Esophagus squamous epithelium (tissue), 5 donors: ENCODE data around the gene HECTD4. TPM values are rescaled to one million over a fixed set of nuclear protein-coding genes. Genes with fewer than 3 reads are reported as not detected.

ENCODE experiments used
- DNase-seq: peaks from one replicate; lab custom pipeline; 2025; lab: John Stamatoyannopoulos, UW
- H3K27ac ChIP-seq, 4 donors: fragments of 200-600 bp; sonication (generic); one replicate each; pipeline ENCODE4 v1.5.1; 2016 to 2019; ENCODE audit warnings: mild to moderate bottlenecking in 1 of 4
- H3K27me3 ChIP-seq, 4 donors: fragments of 200-600 bp; sonication (generic); 1 replicate in 3 of 4; 2 replicates in 1 of 4; pipeline versions ENCODE4 v1.5.1 to v1.6.0; 2017 to 2021; ENCODE audit warnings: antibody characterized with exemption in 1 of 4
- H3K36me3 ChIP-seq, 3 donors: fragments of 200-600 bp; sonication (generic); one replicate each; pipeline ENCODE4 v1.5.1; 2016 to 2019
- H3K4me1 ChIP-seq, 3 donors: fragments of 200-600 bp; sonication (generic); one replicate each; pipeline ENCODE4 v1.5.1; 2017 to 2019
- H3K4me3 ChIP-seq, 4 donors: fragments of 200-600 bp; sonication (generic); 1 replicate in 3 of 4; 2 replicates in 1 of 4; pipeline ENCODE4 v1.5.1; 2016 to 2019; ENCODE audit warnings: mild to moderate bottlenecking in 2 of 4, moderate library complexity in 1 of 4
- H3K9me3 ChIP-seq, 3 donors: fragments of 200-600 bp; sonication (generic); one replicate each; pipeline ENCODE4 v1.5.1; 2016 to 2019
- CTCF ChIP-seq, 6 experiments: fragments of 450-650 bp in 4 of 6; fragments of 200-600 bp in 2 of 6; sonication (generic) in 2 of 6; IDR thresholded peaks; one replicate each; pipeline ENCODE4 v1.5.1; 2016 to 2019; ENCODE audit warnings: antibody characterized with exemption in 6 of 6, mild to moderate bottlenecking in 4 of 6, moderate library complexity in 4 of 6
- POLR2A ChIP-seq, 4 donors: fragments of 450-650 bp; IDR thresholded peaks; one replicate each; pipeline ENCODE4 v1.6.1; 2017; ENCODE audit warnings: antibody characterized with exemption in 4 of 4, mild to moderate bottlenecking in 4 of 4, moderate library complexity in 3 of 4
- WGBS, 2 donors: methylation state at CpG; one replicate each; pipeline ENCODE4 v1.1.5; 2018; 5-methylcytosine and 5-hydroxymethylcytosine counted together
- intact Hi-C: fragments of 100-400 bp; cut with DNase I; formaldehyde crosslinking; loops from one replicate; pipeline ENCODE4 v1.15.0; 2022
- total RNA-seq, 4 donors: library from RNA; depleted of rRNA; stranded (reverse); fragments of >200 nt; gene quantifications; one replicate each; pipeline ENCODE4 v1.1.0, GENCODE V29; 2016
- donor health status: DM: yes; HTN: yes; CAD: no.

Gene HECTD4
- total RNA-seq, 4 donors from 2014 or later = 15.4 to 53.4 (median 33.4) TPM

DNA sequence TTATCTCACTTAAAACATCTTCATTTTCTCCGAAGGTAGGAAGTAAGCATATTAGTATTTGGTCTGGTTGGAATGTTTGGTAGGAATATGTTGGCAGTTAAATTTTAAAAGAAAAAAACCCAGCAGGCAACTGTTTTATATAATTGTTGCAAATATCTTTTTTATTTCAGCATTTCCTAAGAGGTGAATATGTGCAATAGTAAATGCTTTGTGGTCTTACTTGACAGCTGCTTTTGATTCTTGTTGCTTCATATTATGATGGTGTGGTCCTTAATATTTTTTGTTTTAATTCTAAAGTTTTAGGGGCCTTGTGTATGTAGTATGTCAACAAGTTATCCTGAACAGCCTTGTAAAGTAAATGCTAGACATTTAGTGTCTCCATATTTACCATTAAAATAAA, 250.5 kb downstream of the HECTD4 start:
- TF ChIP-seq CTCF (IDR thresholded peaks at IDR 0.05) = no peak
- no peak for TF ChIP-seq POLR2A (IDR thresholded peaks at IDR 0.05)
- no peak overlapping the region for H3K4me3 ChIP-seq
- peaks cover 9 to 38% (median 10%) of the 10 kb centered on the region in 3 donors for H3K36me3 ChIP-seq
- no peaks in the 10 kb centered on the region for H3K9me3 ChIP-seq
- H3K27ac ChIP-seq = peak overlapping the region in 2 of 4 donors; percentile 65 to 78
- no peak for DNase-seq
- no peaks in the 10 kb centered on the region for H3K27me3 ChIP-seq
- intact Hi-C loops = no loop called here
- WGBS, 2 donors = 54 to 68% methylated on average over 1 of the region's 1 CpG
- H3K4me1 ChIP-seq = peaks cover 32 to 94% (median 53%) of the 10 kb centered on the region in 3 donors

GRCh38 chr12:112130441-112130998, 251.7 kb downstream of the HECTD4 start:
- Histone ChIP-seq H3K36me3 (peaks cover 5 to 26% (median 9%) of the 10 kb centered on the region in 3 donors), H3K4me1 (peaks cover 39 to 96% (median 58%) of the 10 kb centered on the region in 3 donors), H3K27ac (peak overlapping the region; percentile 48 to 78 (median 70)), H3K4me3 (peak overlapping the region in 2 of 4 donors; percentile 4 to 49), H3K9me3 (no peaks in the 10 kb centered on the region), H3K27me3 (no peaks in the 10 kb centered on the region)
- no peak for DNase-seq
- intact Hi-C loops = no loop called here
- TF ChIP-seq CTCF (IDR thresholded peaks at IDR 0.05) (no peak), POLR2A (IDR thresholded peaks at IDR 0.05) (no peak)
- 7 to 8% methylated on average over 2 of the region's 2 CpGs for WGBS, 2 donors

- peaks cover 48 to 92% (median 78%) of the 10 kb centered on the region in 3 donors for H3K4me1 ChIP-seq
Observed at GRCh38 chr12:112126911-112127310, 255.3 kb downstream of the HECTD4 start.

GRCh38 chr12:112126000-112126438, 256.2 kb downstream of the HECTD4 start:
- Histone ChIP-seq H3K9me3 (no peaks in the 10 kb centered on the region), H3K4me1 (peaks cover 51 to 92% (median 77%) of the 10 kb centered on the region in 3 donors), H3K36me3 (peaks cover 0 to under 1% (median 0%) of the 10 kb centered on the region in 3 donors), H3K27me3 (no peaks in the 10 kb centered on the region), H3K27ac (peak overlapping the region; percentile 88 to 100 (median 94)), H3K4me3 (peak overlapping the region; percentile 68 to 99 (median 79))
- WGBS, 2 donors = 0 to 3% methylated on average over 11 to 20 of the region's 25 CpGs
- no peak for TF ChIP-seq POLR2A (IDR thresholded peaks at IDR 0.05)
- TF ChIP-seq CTCF (IDR thresholded peaks at IDR 0.05) = no peak
- DNase-seq = no peak
- intact Hi-C loops = no loop called here

More at GRCh38 chr12:112126911-112127310, 255.3 kb downstream of the HECTD4 start:
- no peaks in the 10 kb centered on the region for H3K9me3 ChIP-seq
- H3K4me3 ChIP-seq = peak overlapping the region; percentile 68 to 99 (median 79)
- peak overlapping the region in 3 of 4 donors; percentile 88 to 100 (median 92) for H3K27ac ChIP-seq
- no peaks in the 10 kb centered on the region for H3K27me3 ChIP-seq
- H3K36me3 ChIP-seq = peaks cover 0 to 4% (median 0%) of the 10 kb centered on the region in 3 donors
- TF ChIP-seq POLR2A (IDR thresholded peaks at IDR 0.05) = no peak
- no peak for TF ChIP-seq CTCF (IDR thresholded peaks at IDR 0.05)
- intact Hi-C loops = no loop called here
- WGBS, 2 donors = 49 to 53% methylated on average over 7 of the region's 7 CpGs
- no peak for DNase-seq

GRCh38 chr12:112125250-112125999, 256.8 kb downstream of the HECTD4 start, which contains the start of gene TRAFD1:
TSS of gene TRAFD1 (plus strand) at chr12:112125560. CDS start at chr12:112130523, 4,963 bp downstream.
- Histone ChIP-seq H3K9me3 (no peaks in the 10 kb centered on the region), H3K4me1 (peaks cover 47 to 86% (median 72%) of the 10 kb centered on the region in 3 donors), H3K4me3 (peak within 1 kb of the TSS; percentile 68 to 99 (median 79)), H3K27me3 (no peaks in the 10 kb centered on the region), H3K27ac (peak within 1 kb of the TSS; percentile 88 to 100 (median 94)), H3K36me3 (no peaks in the 10 kb centered on the region)
- WGBS, 2 donors = 0% methylated on average over 2 to 7 of the region's 63 CpGs
- TF ChIP-seq CTCF (IDR thresholded peaks at IDR 0.05) (no peak), POLR2A (IDR thresholded peaks at IDR 0.05) (peak in 3 of 4 donors; percentile 82 to 99 (median 96))
- intact Hi-C loops = no loop called here
- DNase-seq = peak; percentile 93
